Measurements from ENCODE around the gene RPL41.

Gene RPL41

DNA sequence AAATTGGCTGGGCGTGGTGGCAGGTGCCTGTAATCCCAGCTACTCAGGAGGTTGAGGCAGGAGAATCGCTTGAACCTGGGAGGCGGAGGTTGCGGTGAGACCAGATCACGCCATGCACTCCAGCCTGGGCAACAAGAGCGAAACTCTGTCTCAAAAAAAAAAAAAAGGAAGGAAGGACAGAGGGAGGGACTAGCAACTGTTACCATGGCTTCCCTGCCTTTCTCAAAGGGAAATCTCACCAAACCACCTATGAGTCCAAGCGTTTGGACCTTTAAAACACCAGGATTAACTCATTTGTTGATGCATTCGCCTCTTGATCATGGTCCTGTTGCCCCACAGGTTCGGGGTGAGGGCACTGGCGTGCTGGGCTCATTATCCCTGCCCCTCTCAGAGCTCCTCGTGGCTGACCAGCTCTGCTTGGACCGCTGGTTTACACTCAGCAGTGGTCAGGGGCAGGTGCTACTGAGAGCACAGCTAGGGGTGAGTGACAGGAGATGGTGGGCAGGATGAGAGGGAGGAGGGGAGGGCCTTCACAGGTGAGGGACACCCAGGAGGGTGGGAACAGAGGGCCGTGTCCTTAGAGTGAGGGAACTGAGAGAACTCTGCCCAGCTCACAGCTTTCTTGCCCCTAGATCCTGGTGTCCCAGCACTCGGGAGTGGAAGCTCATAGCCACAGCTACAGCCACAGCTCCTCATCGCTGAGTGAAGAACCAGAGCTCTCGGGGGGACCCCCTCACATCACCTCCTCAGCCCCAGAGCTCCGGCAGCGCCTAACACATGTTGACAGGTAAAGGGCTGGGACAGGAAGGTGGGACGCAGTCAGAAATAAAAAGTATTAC is 25.7 kb downstream of the RPL41 start:
- TF ChIP-seq Cebpa-rat (IDR thresholded peaks at IDR 0.05): no peak
- Histone ChIP-seq H3K4me2 (peak overlapping the region in 6 of 11 experiments; percentile 34 to 62 (median 40); a peak in 11 of 22 replicates), H3K36me3 (peaks cover 78 to 86% (median 83%) of the 10 kb centered on the region in 11 experiments), H3K4me3 (no peak overlapping the region), H3K27ac (peak overlapping the region in 2 of 11 experiments; percentile 6 to 43; a peak in 2 of 22 replicates), H3K9ac (peak overlapping the region in 3 of 11 experiments; percentile 2 to 28 (median 11); a peak in 1 of 22 replicates), H4K20me1 (peaks cover 0 to 31% (median 5%) of the 10 kb centered on the region in 11 experiments; a peak in 7 of 22 replicates), H3K9me3 (replicated peaks in 1 of 11) (no peaks in the 10 kb centered on the region), H3K4me1 (peaks cover 0 to 51% (median 20%) of the 10 kb centered on the region in 10 experiments; a peak in 12 of 20 replicates), H3K27me3 (no peaks in the 10 kb centered on the region)

DNA sequence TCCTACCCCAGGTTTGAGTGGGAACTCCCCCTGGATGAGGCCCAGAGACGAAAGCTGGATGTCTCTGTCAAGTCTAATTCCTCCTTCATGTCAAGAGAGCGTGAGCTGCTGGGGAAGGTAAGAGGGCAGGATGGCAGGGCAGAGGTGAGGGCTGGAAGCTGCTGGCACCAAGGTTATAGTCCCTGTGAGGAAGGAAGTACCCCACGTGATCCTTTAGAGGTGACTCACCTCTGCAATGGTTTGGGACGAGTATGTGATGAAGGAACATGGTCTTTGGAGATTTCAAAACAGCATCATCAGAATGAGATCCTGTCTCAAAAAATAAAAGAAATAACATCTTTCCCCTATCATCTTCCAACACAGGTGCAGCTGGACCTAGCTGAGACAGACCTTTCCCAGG is 26.8 kb downstream of the RPL41 start:
- H3K4me2 ChIP-seq: peak overlapping the region in 2 of 11 experiments; percentile 0 to 11; a peak in 1 of 22 replicates
- no peak overlapping the region for H3K4me3 ChIP-seq
- H3K9ac ChIP-seq: no peak overlapping the region
- no peaks in the 10 kb centered on the region for H3K27me3 ChIP-seq
- H3K36me3 ChIP-seq: peaks cover 68 to 75% (median 73%) of the 10 kb centered on the region in 11 experiments
- H3K9me3 ChIP-seq (replicated peaks in 1 of 11): no peaks in the 10 kb centered on the region
- no peak for TF ChIP-seq Cebpa-rat (IDR thresholded peaks at IDR 0.05)
- peaks cover 0 to 52% (median 19%) of the 10 kb centered on the region in 10 experiments; a peak in 12 of 20 replicates for H3K4me1 ChIP-seq
- H4K20me1 ChIP-seq: peaks cover 0 to 25% (median 5%) of the 10 kb centered on the region in 11 experiments; a peak in 7 of 22 replicates
- H3K27ac ChIP-seq: peak overlapping the region in 1 of 11 experiments; percentile 43; a peak in 1 of 22 replicates

GRCh38 chr12:56143870-56144269 is 27.4 kb downstream of the RPL41 start:
- H3K27ac ChIP-seq: no peak overlapping the region
- H3K9me3 ChIP-seq (replicated peaks in 1 of 11): no peaks in the 10 kb centered on the region
- peak overlapping the region in 2 of 11 experiments; percentile 18 to 25; a peak in 1 of 22 replicates for H3K9ac ChIP-seq
- H3K27me3 ChIP-seq: no peaks in the 10 kb centered on the region
- H4K20me1 ChIP-seq: peaks cover 0 to 22% (median 5%) of the 10 kb centered on the region in 11 experiments; a peak in 7 of 22 replicates
- no peak overlapping the region for H3K4me3 ChIP-seq
- H3K36me3 ChIP-seq: peaks cover 61 to 69% (median 66%) of the 10 kb centered on the region in 11 experiments
- H3K4me1 ChIP-seq: peaks cover 0 to 52% (median 17%) of the 10 kb centered on the region in 10 experiments; a peak in 12 of 20 replicates
- H3K4me2 ChIP-seq: peak overlapping the region in 2 of 11 experiments; percentile 0 to 7; a peak in 2 of 22 replicates
- TF ChIP-seq Cebpa-rat (IDR thresholded peaks at IDR 0.05): no peak

GRCh38 chr12:56145217-56145616 is 28.8 kb downstream of the RPL41 start:
- H3K36me3 ChIP-seq: peaks cover 48 to 55% (median 53%) of the 10 kb centered on the region in 11 experiments
- no peak overlapping the region for H3K4me3 ChIP-seq
- peaks cover 0 to 57% (median 18%) of the 10 kb centered on the region in 10 experiments; a peak in 13 of 20 replicates for H3K4me1 ChIP-seq
- no peak overlapping the region for H3K9ac ChIP-seq
- peaks cover 0 to 20% (median 5%) of the 10 kb centered on the region in 11 experiments; a peak in 7 of 22 replicates for H4K20me1 ChIP-seq
- no peak overlapping the region for H3K27ac ChIP-seq
- no peaks in the 10 kb centered on the region for H3K27me3 ChIP-seq
- TF ChIP-seq Cebpa-rat (IDR thresholded peaks at IDR 0.05): no peak
- H3K9me3 ChIP-seq (replicated peaks in 1 of 11): no peaks in the 10 kb centered on the region
- no peak overlapping the region for H3K4me2 ChIP-seq

DNA sequence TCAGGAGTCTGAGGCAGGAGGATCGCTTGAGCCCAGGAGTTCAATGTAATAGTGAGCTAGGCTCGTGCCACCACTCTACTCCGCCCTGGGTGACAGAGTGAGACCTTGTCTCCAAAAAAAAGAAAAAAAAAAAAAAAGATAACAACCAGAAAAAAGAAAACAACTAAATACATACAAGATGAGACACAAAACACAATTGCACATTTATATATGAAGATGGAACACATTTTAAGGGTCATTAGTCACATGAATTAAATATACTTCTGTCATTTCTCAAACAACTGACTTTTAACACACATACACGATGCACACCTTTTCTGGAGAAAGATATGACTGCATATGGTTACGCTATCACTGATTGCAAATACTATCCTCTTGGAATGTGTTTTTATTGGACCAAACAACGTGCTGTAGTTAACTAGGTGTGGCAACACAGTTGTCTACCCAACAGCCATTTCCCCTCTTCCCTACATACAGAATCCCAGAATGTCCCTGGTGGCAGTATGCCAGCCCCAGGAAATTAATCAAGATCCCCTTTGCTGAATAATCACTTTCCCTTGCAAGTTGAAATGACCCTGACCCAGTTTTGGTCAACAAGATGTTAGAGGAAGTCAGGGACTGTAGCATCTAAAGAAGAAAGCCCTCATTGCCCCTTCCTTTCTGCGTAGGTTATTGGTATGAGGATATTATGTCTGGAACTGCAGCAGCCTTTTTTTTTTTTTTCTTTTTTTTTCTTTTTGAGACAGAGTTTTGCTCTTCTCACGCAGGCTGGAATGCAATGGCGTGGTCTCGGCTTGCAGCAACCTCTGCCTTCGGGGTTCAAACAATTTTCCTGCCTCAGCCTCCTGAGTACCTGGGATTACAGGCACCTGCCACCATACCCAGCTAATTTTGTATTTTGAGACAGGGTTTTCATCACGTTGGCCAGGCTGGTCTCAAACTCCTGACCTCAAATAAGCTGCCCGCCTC is 30.3 kb downstream of the RPL41 start:
- peaks cover 0 to 18% (median 5%) of the 10 kb centered on the region in 11 experiments; a peak in 7 of 22 replicates for H4K20me1 ChIP-seq
- no peaks in the 10 kb centered on the region for H3K27me3 ChIP-seq
- no peak for TF ChIP-seq Cebpa-rat (IDR thresholded peaks at IDR 0.05)
- peak overlapping the region in 3 of 11 experiments; percentile 22 to 35 (median 28); a peak in 4 of 22 replicates for H3K4me2 ChIP-seq
- no peak overlapping the region for H3K27ac ChIP-seq
- peaks cover 36 to 40% (median 37%) of the 10 kb centered on the region in 11 experiments for H3K36me3 ChIP-seq
- no peak overlapping the region for H3K4me3 ChIP-seq
- no peak overlapping the region for H3K9ac ChIP-seq
- no peaks in the 10 kb centered on the region for H3K9me3 ChIP-seq (replicated peaks in 1 of 11)
- H3K4me1 ChIP-seq: peaks cover 8 to 58% (median 29%) of the 10 kb centered on the region in 10 experiments

DNA sequence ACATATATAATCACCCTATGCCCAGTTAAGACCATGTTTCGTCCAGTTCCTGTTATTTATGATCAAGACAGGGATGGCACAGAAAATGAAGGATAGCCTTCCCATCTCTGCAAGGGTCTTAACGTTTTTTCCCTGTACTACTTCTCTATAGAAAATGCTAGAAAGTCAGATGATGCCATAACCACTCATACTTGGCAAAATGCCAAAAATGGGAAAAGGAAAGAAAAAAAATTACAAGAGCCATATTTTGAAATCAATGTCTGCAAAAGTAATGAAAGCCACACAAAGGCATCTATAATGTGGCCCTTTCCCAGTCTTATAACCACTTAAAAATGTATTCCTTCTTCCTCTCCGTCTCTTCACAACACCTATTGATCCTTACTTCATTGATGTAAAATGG is 34.1 kb downstream of the RPL41 start:
- TF ChIP-seq Cebpa-rat (IDR thresholded peaks at IDR 0.05): no peak
- H3K4me2 ChIP-seq: peak overlapping the region in 8 of 11 experiments; percentile 84 to 100 (median 96); a peak in 9 of 22 replicates

DNA sequence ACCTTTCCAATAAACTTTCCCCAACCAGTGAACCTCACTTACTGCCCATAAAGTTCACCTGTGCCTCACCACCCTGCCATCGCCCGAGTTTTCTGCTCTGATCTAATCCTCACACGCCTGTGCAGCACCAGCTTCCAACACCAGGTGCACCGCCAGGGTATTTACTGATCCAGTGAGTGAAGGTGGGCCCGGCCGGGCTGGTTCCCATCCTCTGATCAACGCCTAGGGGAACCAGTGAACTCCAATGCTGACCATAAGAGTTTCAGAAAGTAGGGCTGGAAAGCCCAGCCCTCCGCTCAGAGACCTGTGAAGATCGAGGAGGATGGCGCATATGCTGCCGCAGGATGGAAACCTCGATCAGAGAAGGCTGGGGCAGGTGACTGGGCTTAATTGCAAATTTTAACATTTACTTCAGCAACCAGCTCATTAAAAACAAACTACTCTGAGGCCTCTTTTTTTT is 35.3 kb downstream of the RPL41 start:
- Histone ChIP-seq H3K4me2 (peak overlapping the region; percentile 84 to 100 (median 95)), H3K36me3 (peaks cover 11 to 30% (median 17%) of the 10 kb centered on the region in 11 experiments), H3K27me3 (no peaks in the 10 kb centered on the region), H3K27ac (peak overlapping the region; percentile 75 to 92 (median 86)), H3K9ac (peak overlapping the region; percentile 74 to 88 (median 84)), H3K9me3 (replicated peaks in 1 of 11) (no peaks in the 10 kb centered on the region), H3K4me1 (peaks cover 42 to 62% (median 51%) of the 10 kb centered on the region in 10 experiments), H4K20me1 (peaks cover 0 to 3% (median 0%) of the 10 kb centered on the region in 11 experiments; a peak in 1 of 22 replicates), H3K4me3 (peak overlapping the region; percentile 62 to 80 (median 72))
- no peak for TF ChIP-seq Cebpa-rat (IDR thresholded peaks at IDR 0.05)

More for the DNA sequence above, 34.1 kb downstream of the RPL41 start:
- peaks cover 5 to 20% (median 12%) of the 10 kb centered on the region in 11 experiments for H3K36me3 ChIP-seq
- peak overlapping the region in 1 of 11 experiments; percentile 85; a peak in 1 of 22 replicates for H3K27ac ChIP-seq
- no peak overlapping the region for H3K4me3 ChIP-seq
- no peak overlapping the region for H3K9ac ChIP-seq
- peaks cover 0 to 3% (median 0%) of the 10 kb centered on the region in 11 experiments; a peak in 1 of 22 replicates for H4K20me1 ChIP-seq
- peaks cover 32 to 56% (median 42%) of the 10 kb centered on the region in 10 experiments for H3K4me1 ChIP-seq
- H3K9me3 ChIP-seq (replicated peaks in 1 of 11): no peaks in the 10 kb centered on the region
- no peaks in the 10 kb centered on the region for H3K27me3 ChIP-seq

All from BLaER1 treated with 17β-estradiol and CSF1 and Interleukin-3, amounts not matched to agents 10 nM and 100 nM (cell line).